Activated T-helper 1 cell treated with anti-CD3 and anti-CD28 coated beads, Interleukin-12 subunit alpha, Interleukin-12 subunit beta, Interleukin-2, Interleukin-4 antibody, amounts not matched to agents 30 ng/mL and 10 ng/mL and 1 ng/mL, durations not matched to agents 14 hours and 24 hours and 36 hours (primary cell): ENCODE results near the gene GZMA. TPM values are rescaled to one million over a fixed set of nuclear protein-coding genes. Genes with fewer than 3 reads are reported as not detected.

Experiments used
- DNase-seq: peaks from one replicate; pipeline ENCODE4 v3.0.0; 2021; ENCODE audit warnings: low spot score
- H3K27ac Mint-ChIP-seq: one replicate; pipeline ENCODE4 v1.8.0; 2021; ENCODE audit warnings: mild to moderate bottlenecking, mixed read lengths
- H3K27me3 Mint-ChIP-seq: one replicate; pipeline ENCODE4 v1.8.0; 2022; ENCODE audit warnings: mild to moderate bottlenecking, moderate library complexity, mixed read lengths; ENCODE audit not compliant: insufficient read depth
- H3K36me3 Mint-ChIP-seq: one replicate; pipeline ENCODE4 v1.8.0; 2021; ENCODE audit warnings: low read depth, mixed read lengths
- H3K4me1 Mint-ChIP-seq: one replicate; pipeline ENCODE4 v1.8.0; 2021; ENCODE audit warnings: low read depth, mixed read lengths
- H3K4me3 Mint-ChIP-seq: one replicate; pipeline ENCODE4 v1.8.0; 2021; ENCODE audit warnings: mild to moderate bottlenecking, moderate library complexity, mixed read lengths
- H3K9me3 Mint-ChIP-seq: one replicate; pipeline ENCODE4 v1.8.0; 2021; ENCODE audit warnings: mixed read lengths
- intact Hi-C: fragments of 100-400 bp; cut with micrococcal nuclease; formaldehyde crosslinking; loops from one replicate; pipeline ENCODE4 v1.15.1; 2024
- total RNA-seq: library from RNA; stranded (reverse); gene quantifications from 2 replicates; pipeline ENCODE4 v1.2.3, GENCODE V29; 2022

The GZMA gene
- total RNA-seq, 1 donor from 2014 or later, result 88.1 TPM

DNA sequence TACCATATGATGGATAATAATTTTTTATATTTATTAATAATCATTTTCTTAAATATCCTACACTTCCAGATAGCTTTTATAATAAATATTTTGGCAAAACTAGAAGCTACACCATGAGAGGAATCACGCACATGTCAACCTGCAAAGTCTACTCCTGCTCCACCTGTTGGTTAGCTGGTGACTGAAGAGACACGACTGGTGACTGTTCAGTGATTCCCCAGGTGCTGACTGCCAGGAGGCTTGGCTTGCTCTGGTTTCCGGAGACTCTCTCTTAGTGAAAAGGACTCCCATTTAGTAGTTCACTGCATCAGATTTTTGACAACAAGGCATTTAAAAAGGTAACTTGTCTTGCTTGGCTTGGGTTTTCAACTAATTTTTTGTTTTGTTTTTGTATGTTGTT is 20.9 kb downstream of the GZMA start:
- Mint-ChIP-seq H3K4me3 (no peak overlapping the region), H3K27me3 (peaks cover 11% of the 10 kb centered on the region), H3K9me3 (no peaks in the 10 kb centered on the region), H3K36me3 (peaks cover 5% of the 10 kb centered on the region), H3K27ac (no peak overlapping the region), H3K4me1 (no peaks in the 10 kb centered on the region)
- intact Hi-C loops, result no loop called here
- DNase-seq, result no peak

DNA sequence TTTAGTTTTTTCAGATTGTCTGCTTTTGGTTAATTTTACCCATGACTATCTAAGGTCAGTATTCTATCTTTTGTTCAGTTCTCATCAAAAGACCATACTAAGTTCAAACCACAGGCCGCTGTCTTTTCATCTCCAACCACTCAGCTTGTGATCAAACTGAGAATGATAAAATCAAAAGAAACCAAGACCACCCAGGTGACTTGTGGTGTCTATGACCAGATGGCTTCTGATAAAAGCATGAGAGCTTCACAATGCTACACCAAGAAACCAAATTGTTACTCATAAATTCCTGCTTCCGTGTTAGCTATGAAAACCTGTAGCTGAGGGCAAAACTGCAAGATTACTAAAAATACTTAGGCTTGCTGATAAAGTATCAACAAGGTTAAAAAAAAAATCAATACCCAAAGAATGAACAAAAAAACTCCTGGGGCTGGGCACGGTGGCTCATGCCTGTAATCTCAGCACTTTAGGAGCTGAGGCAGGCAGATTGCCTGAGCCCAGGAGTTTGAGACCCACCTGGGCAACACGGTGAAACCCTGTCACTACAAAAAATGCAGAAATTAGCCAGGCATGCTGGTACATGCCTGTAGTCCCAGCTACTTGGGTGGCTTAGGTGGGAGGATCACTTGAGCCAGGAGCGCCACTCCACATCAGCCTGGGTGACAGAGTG is 31.7 kb downstream of the GZMA start:
- Mint-ChIP-seq H3K4me3 (no peak overlapping the region), H3K36me3 (peaks cover 19% of the 10 kb centered on the region), H3K9me3 (peaks cover 31% of the 10 kb centered on the region), H3K27ac (peak overlapping the region; percentile 29), H3K27me3 (peaks cover 8% of the 10 kb centered on the region), H3K4me1 (peaks cover 17% of the 10 kb centered on the region)
- DNase-seq, result no peak
- intact Hi-C loops, result no loop called here

DNA sequence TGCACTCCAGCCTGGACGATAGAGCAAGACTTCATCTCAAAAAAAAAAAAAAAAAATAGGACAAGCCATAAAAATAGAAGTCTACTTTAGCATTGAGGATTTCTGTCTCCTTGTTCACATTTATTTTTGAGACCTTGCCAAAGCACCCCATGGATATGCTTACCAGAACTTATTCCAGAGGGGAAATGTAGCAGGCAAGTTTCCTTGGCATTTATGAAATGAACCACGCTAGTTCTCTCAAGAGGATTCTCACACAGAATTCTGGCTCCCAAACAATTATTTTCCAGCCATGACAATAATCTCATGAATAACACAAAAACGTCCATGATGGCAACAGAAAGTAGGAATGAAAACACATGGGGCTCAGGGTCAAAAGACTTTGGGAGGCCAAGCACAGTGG is 34.1 kb downstream of the GZMA start:
- intact Hi-C loops, result no loop called here
- H3K4me1 Mint-ChIP-seq, result peaks cover 27% of the 10 kb centered on the region
- no peak overlapping the region for H3K4me3 Mint-ChIP-seq
- no peak for DNase-seq
- peaks cover 11% of the 10 kb centered on the region for H3K36me3 Mint-ChIP-seq
- H3K27ac Mint-ChIP-seq, result no peak overlapping the region
- peaks cover 4% of the 10 kb centered on the region for H3K27me3 Mint-ChIP-seq
- peaks cover 11% of the 10 kb centered on the region for H3K9me3 Mint-ChIP-seq

- no peak for DNase-seq
- intact Hi-C loops, result no loop called here
Observed at GRCh38 chr5:55140908-55141665, 38.6 kb downstream of the GZMA start.

GRCh38 chr5:55141945-55142690 is 39.7 kb downstream of the GZMA start:
- Mint-ChIP-seq H3K27ac (peak overlapping the region; percentile 19), H3K36me3 (peaks cover 13% of the 10 kb centered on the region), H3K27me3 (peaks cover 4% of the 10 kb centered on the region), H3K9me3 (no peaks in the 10 kb centered on the region), H3K4me1 (peaks cover 42% of the 10 kb centered on the region), H3K4me3 (peak overlapping the region; percentile 11)
- DNase-seq, result no peak
- intact Hi-C loops, result no loop called here

More at GRCh38 chr5:55140908-55141665, 38.6 kb downstream of the GZMA start:
- Mint-ChIP-seq H3K27me3 (peaks cover 4% of the 10 kb centered on the region), H3K4me3 (no peak overlapping the region), H3K9me3 (no peaks in the 10 kb centered on the region), H3K4me1 (peaks cover 35% of the 10 kb centered on the region), H3K27ac (peak overlapping the region; percentile 19), H3K36me3 (peaks cover 13% of the 10 kb centered on the region)

- Mint-ChIP-seq H3K4me3 (no peak overlapping the region), H3K4me1 (peaks cover 42% of the 10 kb centered on the region), H3K9me3 (no peaks in the 10 kb centered on the region), H3K36me3 (peaks cover 8% of the 10 kb centered on the region), H3K27ac (no peak overlapping the region), H3K27me3 (peaks cover 6% of the 10 kb centered on the region)
- DNase-seq, result no peak
- intact Hi-C loops, result no loop called here
Observed at GRCh38 chr5:55143624-55144023, 41.2 kb downstream of the GZMA start.

GRCh38 chr5:55146080-55146479 is 43.6 kb downstream of the GZMA start:
- H3K36me3 Mint-ChIP-seq, result peaks cover 8% of the 10 kb centered on the region
- no peak overlapping the region for H3K27ac Mint-ChIP-seq
- H3K4me1 Mint-ChIP-seq, result peaks cover 36% of the 10 kb centered on the region

DNA sequence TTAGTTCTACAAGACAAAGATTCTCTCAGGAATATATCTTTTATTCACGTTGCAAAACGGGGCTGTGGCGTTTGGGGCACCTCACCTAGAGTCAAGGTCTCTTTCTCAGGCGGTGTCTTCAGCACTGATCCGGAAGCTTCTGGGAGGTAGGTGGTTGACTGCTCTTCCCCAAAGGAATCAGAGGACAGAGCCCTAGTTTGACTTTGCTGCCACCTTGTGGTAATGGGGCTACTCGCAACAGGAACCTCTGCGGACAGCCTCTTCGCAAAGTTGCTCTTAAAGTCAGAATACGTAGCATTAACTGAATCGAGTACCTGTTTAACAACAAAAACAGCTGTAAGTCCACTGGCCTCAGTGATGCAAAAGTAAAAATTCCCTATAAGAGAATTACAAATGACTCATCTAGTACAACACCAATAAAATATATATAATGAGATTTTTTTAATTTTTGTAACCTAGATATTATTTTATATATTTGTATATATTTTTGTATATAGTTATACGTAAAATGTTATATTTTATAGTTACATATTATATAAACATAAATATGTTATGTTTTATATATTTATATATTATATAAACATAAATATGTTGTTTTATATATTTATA is 44.2 kb downstream of the GZMA start:
- intact Hi-C loops, result loop anchor here (1.0 to 2.0 kb wide), 9 partner anchors 44 to 629 kb away; partner anchors contain the start of genes GZMA and SNX18
- H3K4me3 Mint-ChIP-seq, result peak overlapping the region; percentile 20
- H3K27ac Mint-ChIP-seq, result no peak overlapping the region
- peaks cover 17% of the 10 kb centered on the region for H3K27me3 Mint-ChIP-seq
- H3K4me1 Mint-ChIP-seq, result peaks cover 31% of the 10 kb centered on the region
- H3K36me3 Mint-ChIP-seq, result peaks cover 8% of the 10 kb centered on the region
- no peaks in the 10 kb centered on the region for H3K9me3 Mint-ChIP-seq
- peak; percentile 82 for DNase-seq

More at GRCh38 chr5:55146080-55146479, 43.6 kb downstream of the GZMA start:
- no peak for DNase-seq
- peaks cover 17% of the 10 kb centered on the region for H3K27me3 Mint-ChIP-seq
- H3K9me3 Mint-ChIP-seq, result no peaks in the 10 kb centered on the region
- peak overlapping the region; percentile 20 for H3K4me3 Mint-ChIP-seq
- intact Hi-C loops, result loop anchor here (1.0 to 2.0 kb wide), 9 partner anchors 44 to 629 kb away; partner anchors contain the start of genes GZMA and SNX18

GRCh38 chr5:55149308-55149795 is 46.9 kb downstream of the GZMA start:
- Mint-ChIP-seq H3K4me3 (no peak overlapping the region), H3K27me3 (peaks cover 32% of the 10 kb centered on the region), H3K4me1 (peaks cover 17% of the 10 kb centered on the region), H3K36me3 (no peaks in the 10 kb centered on the region), H3K27ac (no peak overlapping the region), H3K9me3 (no peaks in the 10 kb centered on the region)
- DNase-seq, result no peak
- intact Hi-C loops, result no loop called here

DNA sequence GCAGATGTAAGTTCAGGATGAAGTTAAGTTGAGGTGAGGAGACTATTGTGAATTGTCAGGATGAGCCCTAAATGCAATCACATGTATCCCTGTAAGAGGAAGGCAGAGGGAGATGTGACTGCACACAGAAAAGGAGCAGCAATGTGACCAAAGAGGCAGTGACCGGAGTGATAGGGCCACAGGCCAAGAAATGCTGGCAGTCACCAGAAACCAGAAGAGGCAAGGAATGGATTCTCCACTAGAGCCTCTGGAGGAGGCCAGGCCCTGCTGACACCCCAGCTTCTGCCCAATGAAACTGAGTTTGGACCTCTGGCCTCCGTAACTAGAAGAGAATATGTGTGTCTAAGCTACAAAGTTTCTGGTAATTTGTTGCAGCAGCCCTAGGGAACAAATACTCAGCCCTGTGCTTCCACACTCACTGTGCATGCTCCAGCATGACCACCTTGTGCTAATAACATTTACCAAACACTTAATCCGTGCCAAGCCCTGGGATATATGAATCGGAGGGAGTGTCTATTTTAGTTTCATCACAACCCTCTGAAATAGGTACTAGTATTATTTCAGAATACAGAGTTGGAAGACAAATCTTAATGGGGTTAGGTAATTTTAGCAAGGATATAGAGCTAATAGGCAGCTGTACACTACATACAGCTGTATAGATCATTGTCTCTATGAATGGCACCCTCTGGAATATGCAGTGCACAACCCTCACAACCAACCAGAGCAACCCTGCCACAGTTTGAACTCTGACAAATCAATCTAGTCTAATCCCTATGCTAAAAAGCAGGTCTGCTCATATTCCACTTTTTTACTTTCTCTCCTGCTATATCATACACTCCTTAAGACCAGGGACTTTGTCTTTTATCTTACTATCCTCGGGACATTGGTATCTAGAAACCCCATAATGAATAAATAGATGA is 49.7 kb downstream of the GZMA start:
- Mint-ChIP-seq H3K4me3 (no peak overlapping the region), H3K36me3 (no peaks in the 10 kb centered on the region), H3K27ac (no peak overlapping the region), H3K27me3 (peaks cover 51% of the 10 kb centered on the region), H3K9me3 (no peaks in the 10 kb centered on the region), H3K4me1 (no peaks in the 10 kb centered on the region)
- intact Hi-C loops, result no loop called here
- no peak for DNase-seq

- intact Hi-C loops, result no loop called here
- Mint-ChIP-seq H3K27me3 (peaks cover 51% of the 10 kb centered on the region), H3K4me3 (no peak overlapping the region), H3K27ac (no peak overlapping the region), H3K9me3 (no peaks in the 10 kb centered on the region), H3K4me1 (peaks cover 5% of the 10 kb centered on the region), H3K36me3 (no peaks in the 10 kb centered on the region)
- DNase-seq, result no peak
Observed at GRCh38 chr5:55154873-55155272, 52.4 kb downstream of the GZMA start.
